Measurements from ENCODE around the gene BICRAL.
"Not testable (repeated sequence)": the region's sequence is repeated elsewhere in the genome, so short reads cannot be mapped to it uniquely, and the experiment has no call there.

The BICRAL gene

GRCh38 chr6:42813906-42814444, 32.1 kb downstream of the BICRAL start:
- TF ChIP-seq CTCF (IDR thresholded peaks at IDR 0.05; ENCODE audit: control insufficient read depth, extremely low read depth, insufficient read depth) = no peak
- no peak overlapping the region for H3K4me3 ChIP-seq (ENCODE audit: low read depth, low read length)
- no peak for DNase-seq (ENCODE audit: low read depth)

GRCh38 chr6:42815726-42816125, 33.9 kb downstream of the BICRAL start:
- not testable (repeated sequence) for H3K4me3 ChIP-seq (ENCODE audit: low read depth, low read length); DNase-seq (ENCODE audit: low read depth)

- no peak for DNase-seq (ENCODE audit: low read depth)
- no peak overlapping the region for H3K4me3 ChIP-seq (ENCODE audit: low read depth, low read length)
- no peak for TF ChIP-seq CTCF (IDR thresholded peaks at IDR 0.05; ENCODE audit: control insufficient read depth, extremely low read depth, insufficient read depth)
Observed at GRCh38 chr6:42817907-42818306, 36.1 kb downstream of the BICRAL start.

GRCh38 chr6:42818416-42818815, 36.6 kb downstream of the BICRAL start:
- TF ChIP-seq CTCF (IDR thresholded peaks at IDR 0.05; ENCODE audit: control insufficient read depth, extremely low read depth, insufficient read depth) = no peak
- H3K4me3 ChIP-seq (ENCODE audit: low read depth, low read length) = no peak overlapping the region
- no peak for DNase-seq (ENCODE audit: low read depth)

- no peak for TF ChIP-seq CTCF (IDR thresholded peaks at IDR 0.05; ENCODE audit: control insufficient read depth, extremely low read depth, insufficient read depth)
Observed at GRCh38 chr6:42818878-42819277, 37.0 kb downstream of the BICRAL start.

GRCh38 chr6:42819803-42820511, 38.1 kb downstream of the BICRAL start:
- DNase-seq (ENCODE audit: low read depth) = no peak
- TF ChIP-seq CTCF (IDR thresholded peaks at IDR 0.05; ENCODE audit: control insufficient read depth, extremely low read depth, insufficient read depth) = no peak

More at GRCh38 chr6:42818878-42819277, 37.0 kb downstream of the BICRAL start:
- no peak for DNase-seq (ENCODE audit: low read depth)
- no peak overlapping the region for H3K4me3 ChIP-seq (ENCODE audit: low read depth, low read length)

GRCh38 chr6:42820512-42821340, 38.9 kb downstream of the BICRAL start:
- TF ChIP-seq CTCF (IDR thresholded peaks at IDR 0.05; ENCODE audit: control insufficient read depth, extremely low read depth, insufficient read depth) = no peak
- no peak for DNase-seq (ENCODE audit: low read depth)
- H3K4me3 ChIP-seq (ENCODE audit: low read depth, low read length) = no peak overlapping the region

More at GRCh38 chr6:42819803-42820511, 38.1 kb downstream of the BICRAL start:
- H3K4me3 ChIP-seq (ENCODE audit: low read depth, low read length) = no peak overlapping the region
